ENCODE data around the gene FBXL7.

FBXL7 gene

GRCh38 chr5:15776346-15776745 lies 276.4 kb downstream of the FBXL7 start:
- DNase-seq (ENCODE audit: low read depth, low spot score) = no peak
- ChIA-PET POLR2A (no interaction called here), CTCF (no interaction called here)
- no peak overlapping the region for H3K4me3 ChIP-seq (ENCODE audit: low read depth, low read length)
- no peak for TF ChIP-seq CTCF (IDR thresholded peaks at IDR 0.05; ENCODE audit: insufficient read depth, low read length, missing control alignments)

GRCh38 chr5:15783734-15784133 lies 283.8 kb downstream of the FBXL7 start:
- ChIA-PET CTCF (no interaction called here), POLR2A (no interaction called here)
- TF ChIP-seq CTCF (IDR thresholded peaks at IDR 0.05; ENCODE audit: insufficient read depth, low read length, missing control alignments) = no peak
- DNase-seq (ENCODE audit: low read depth, low spot score) = no peak
- H3K4me3 ChIP-seq (ENCODE audit: low read depth, low read length) = no peak overlapping the region

GRCh38 chr5:15785531-15785981 lies 285.6 kb downstream of the FBXL7 start:
- CTCF ChIA-PET = no interaction called here
- TF ChIP-seq CTCF (IDR thresholded peaks at IDR 0.05; ENCODE audit: insufficient read depth, low read length, missing control alignments) = no peak
- no peak for DNase-seq (ENCODE audit: low read depth, low spot score)
- H3K4me3 ChIP-seq (ENCODE audit: low read depth, low read length) = no peak overlapping the region
- POLR2A ChIA-PET = no interaction called here

- ChIA-PET POLR2A (no interaction called here), CTCF (no interaction called here)
- H3K4me3 ChIP-seq (ENCODE audit: low read depth, low read length) = no peak overlapping the region
- TF ChIP-seq CTCF (IDR thresholded peaks at IDR 0.05; ENCODE audit: insufficient read depth, low read length, missing control alignments) = no peak
- no peak for DNase-seq (ENCODE audit: low read depth, low spot score)
These were observed 286.3 kb downstream of the FBXL7 start for GRCh38 chr5:15786326-15786725.

- DNase-seq (ENCODE audit: low read depth, low spot score) = no peak
- no peak for TF ChIP-seq CTCF (IDR thresholded peaks at IDR 0.05; ENCODE audit: insufficient read depth, low read length, missing control alignments)
- H3K4me3 ChIP-seq (ENCODE audit: low read depth, low read length) = no peak overlapping the region
- ChIA-PET CTCF (no interaction called here), POLR2A (no interaction called here)
These were observed 286.9 kb downstream of the FBXL7 start for GRCh38 chr5:15786884-15787283.

GRCh38 chr5:15787681-15788080 lies 287.7 kb downstream of the FBXL7 start:
- no peak for TF ChIP-seq CTCF (IDR thresholded peaks at IDR 0.05; ENCODE audit: insufficient read depth, low read length, missing control alignments)
- POLR2A ChIA-PET = no interaction called here
- no peak overlapping the region for H3K4me3 ChIP-seq (ENCODE audit: low read depth, low read length)
- no peak for DNase-seq (ENCODE audit: low read depth, low spot score)
- CTCF ChIA-PET = no interaction called here
